GM23248 (cell line): Measurements from ENCODE around the gene RAD51B. TPM values are rescaled to one million over a fixed set of nuclear protein-coding genes. Genes with fewer than 3 reads are reported as not detected.

Experiments used
- DNase-seq: peaks from one replicate; pipeline ENCODE4 v3.0.0-alpha.2; 2015
- H2AFZ ChIP-seq: fragments of 200-600 bp; sonication (generic); 2 replicates; pipeline ENCODE4 v1.6.1; 2016; ENCODE audit warnings: antibody characterized with exemption
- H3F3A ChIP-seq: fragments of 200-600 bp; sonication (generic); 2 replicates; pipeline ENCODE4 v1.6.1; 2016; ENCODE audit warnings: mild to moderate bottlenecking, antibody characterized with exemption, mixed run types; ENCODE audit not compliant: insufficient read depth
- H3K27ac ChIP-seq: fragments of 200-600 bp; sonication (generic); 2 replicates; pipeline ENCODE4 v1.5.1; 2016; ENCODE audit warnings: mild to moderate bottlenecking
- H3K27me3 ChIP-seq: fragments of 200-600 bp; sonication (generic); replicated peaks from 2 replicates; pipeline ENCODE4 v1.6.1; 2016; ENCODE audit warnings: mild to moderate bottlenecking; ENCODE audit not compliant: insufficient read depth
- H3K36me3 ChIP-seq: fragments of 200-600 bp; sonication (generic); 2 replicates; pipeline ENCODE4 v1.6.1; 2016; ENCODE audit warnings: low read depth, mild to moderate bottlenecking
- H3K4me1 ChIP-seq: fragments of 200-600 bp; sonication (generic); 2 replicates; pipeline ENCODE4 v1.6.1; 2016; ENCODE audit warnings: mild to moderate bottlenecking; ENCODE audit not compliant: insufficient read depth
- H3K4me2 ChIP-seq: fragments of 200-600 bp; sonication (generic); one replicate; pipeline ENCODE4 v1.6.1; 2016; ENCODE audit warnings: mild to moderate bottlenecking; ENCODE audit not compliant: unreplicated experiment
- H3K4me3 ChIP-seq: fragments of 200-600 bp; sonication (generic); 2 replicates; pipeline ENCODE4 v1.5.1; 2016; ENCODE audit warnings: mild to moderate bottlenecking
- H3K79me2 ChIP-seq: fragments of 200-600 bp; sonication (generic); 2 replicates; pipeline ENCODE4 v1.6.1; 2016; ENCODE audit warnings: mild to moderate bottlenecking; ENCODE audit not compliant: insufficient read depth
- H3K9ac ChIP-seq: fragments of 200-600 bp; sonication (generic); 2 replicates; pipeline ENCODE4 v1.6.1; 2016; ENCODE audit warnings: mild to moderate bottlenecking
- H3K9me2 ChIP-seq: fragments of 200-600 bp; sonication (generic); 2 replicates; pipeline ENCODE4 v1.6.1; 2016; ENCODE audit warnings: mixed run types, mild to moderate bottlenecking, moderate library complexity; ENCODE audit not compliant: insufficient read depth
- H3K9me3 ChIP-seq: fragments of 200-600 bp; sonication (generic); one replicate; pipeline ENCODE4 v1.6.1; 2017; ENCODE audit warnings: low read depth
- H4K20me1 ChIP-seq: fragments of 200-600 bp; sonication (generic); 2 replicates; pipeline ENCODE4 v1.6.0; 2016; ENCODE audit not compliant: insufficient read depth
- EZH2 ChIP-seq: fragments of 200-600 bp; sonication (generic); IDR thresholded peaks from 2 replicates; pipeline ENCODE4 v1.6.1; 2018; ENCODE audit warnings: antibody characterized with exemption, mild to moderate bottlenecking; ENCODE audit not compliant: insufficient read depth, poor library complexity, severe bottlenecking
- EZH2phosphoT487 ChIP-seq: fragments of 200-600 bp; sonication (generic); IDR thresholded peaks from 2 replicates; pipeline ENCODE4 v1.6.1; 2018; ENCODE audit warnings: antibody characterized with exemption, moderate library complexity, mild to moderate bottlenecking, low read depth; ENCODE audit not compliant: insufficient read depth
- WGBS, 2 experiments: methylation state at CpG; one replicate each; pipeline ENCODE4 v1.1.6; 2015 to 2017; ENCODE audit warnings: low lambda C conversion rate in 2 of 2, low coverage in 1 of 2; ENCODE audit errors: missing lambda C conversion rate in 2 of 2; 5-methylcytosine and 5-hydroxymethylcytosine counted together
- in situ Hi-C: fragments of 300-500 bp; cut with MboI; formaldehyde crosslinking; loops from 2 replicates; pipeline ENCODE4 v1.15.0; 2020
- polyA plus RNA-seq: library from polyadenylated mRNA; unstranded; fragments of >200 nt; fragmentation: Nextera tagmentation; extraction: Ambion mirVana; gene quantifications from 2 replicates; pipeline ENCODE4 v1.2.1, GENCODE V29; 2016
- total RNA-seq: library from RNA; depleted of rRNA; stranded (reverse); fragments of >200 nt; shearing (Covaris generic); gene quantifications from 2 replicates; pipeline ENCODE4 v1.2.3, GENCODE V29; 2014

Gene RAD51B
- total and polyA plus RNA-seq, 2 experiments from 2014 or later: 4.0 to 8.8 TPM

DNA sequence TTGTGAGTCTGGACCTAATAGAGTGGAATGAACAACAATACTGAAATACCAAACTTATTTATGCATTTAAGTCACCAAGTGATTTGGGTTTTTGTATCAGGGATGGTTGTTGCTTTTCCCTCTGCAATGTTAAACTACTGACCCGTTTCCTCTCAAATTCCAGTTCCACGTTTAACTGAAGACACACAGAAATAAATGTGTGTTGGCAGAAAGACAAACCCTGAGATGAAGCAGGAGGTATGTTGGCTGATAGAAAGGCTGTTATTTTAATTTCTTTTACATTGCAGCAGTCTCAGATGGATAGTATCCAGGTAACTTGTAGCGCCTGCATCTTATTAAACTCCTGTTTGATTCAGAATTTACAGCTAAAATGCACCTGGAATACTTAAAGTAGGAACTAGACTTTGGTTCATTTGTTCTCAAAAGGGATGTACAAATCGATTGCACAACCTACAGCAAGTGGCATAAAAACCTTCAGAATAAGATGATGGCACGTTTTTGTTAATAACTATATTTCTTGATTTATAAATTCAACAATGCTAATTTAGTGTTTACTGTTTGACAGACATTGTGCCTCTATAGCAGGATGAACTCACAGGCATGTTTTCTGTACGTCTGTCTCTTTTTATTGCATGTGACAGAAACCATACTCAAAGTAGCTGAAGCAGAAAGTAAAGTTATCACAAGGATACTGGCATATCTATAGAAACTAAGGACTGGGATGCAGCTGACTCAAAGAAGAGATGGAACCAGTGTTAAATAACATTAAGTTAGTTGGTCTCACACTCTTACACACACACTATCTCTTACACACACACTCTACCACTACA lies 567.6 kb downstream of the RAD51B start:
- H3F3A ChIP-seq: peaks cover 5% of the 10 kb centered on the region; the same call in 1 of the 2 replicates
- H4K20me1 ChIP-seq: no peaks in the 10 kb centered on the region
- H3K79me2 ChIP-seq: no peaks in the 10 kb centered on the region
- H3K4me3 ChIP-seq: no peak overlapping the region
- WGBS, 2 experiments: 89 to 92% methylated on average over 6 of the region's 6 CpGs
- TF ChIP-seq EZH2phosphoT487: no peak
- no peak for TF ChIP-seq EZH2
- in situ Hi-C loops: no loop called here
- H3K36me3 ChIP-seq: no peaks in the 10 kb centered on the region
- H3K9ac ChIP-seq: no peak overlapping the region
- DNase-seq: no peak
- H3K4me1 ChIP-seq: peaks cover 25% of the 10 kb centered on the region
- H3K27me3 ChIP-seq: no peaks in the 10 kb centered on the region
- no peaks in the 10 kb centered on the region for H3K9me2 ChIP-seq
- H2AFZ ChIP-seq: no peak overlapping the region
- H3K9me3 ChIP-seq: no peaks in the 10 kb centered on the region
- H3K27ac ChIP-seq: no peak overlapping the region
- H3K4me2 ChIP-seq: no peak overlapping the region

- Histone ChIP-seq H3K4me1 (peaks cover 31% of the 10 kb centered on the region), H3K79me2 (no peaks in the 10 kb centered on the region), H3K36me3 (no peaks in the 10 kb centered on the region), H3K4me3 (no peak overlapping the region), H3K9me3 (no peaks in the 10 kb centered on the region), H2AFZ (no peak overlapping the region), H3K27me3 (no peaks in the 10 kb centered on the region), H4K20me1 (no peaks in the 10 kb centered on the region), H3K9me2 (no peaks in the 10 kb centered on the region), H3K9ac (no peak overlapping the region), H3K4me2 (no peak overlapping the region), H3K27ac (no peak overlapping the region), H3F3A (peaks cover 17% of the 10 kb centered on the region; the same call in 1 of the 2 replicates)
- in situ Hi-C loops: no loop called here
- DNase-seq: no peak
- 52 to 64% methylated on average over 3 of the region's 3 CpGs for WGBS, 2 experiments
- TF ChIP-seq EZH2: no peak
- no peak for TF ChIP-seq EZH2phosphoT487
Observed at GRCh38 chr14:68389943-68390342, 570.4 kb downstream of the RAD51B start.

GRCh38 chr14:68390741-68391140 lies 571.2 kb downstream of the RAD51B start:
- 64 to 70% methylated on average over 2 of the region's 2 CpGs for WGBS, 2 experiments
- Histone ChIP-seq H3F3A (peaks cover 23% of the 10 kb centered on the region), H3K4me1 (peaks cover 39% of the 10 kb centered on the region), H4K20me1 (no peaks in the 10 kb centered on the region), H3K4me3 (no peak overlapping the region), H3K9me2 (no peaks in the 10 kb centered on the region), H3K4me2 (no peak overlapping the region), H3K27me3 (no peaks in the 10 kb centered on the region), H3K79me2 (no peaks in the 10 kb centered on the region), H3K27ac (no peak overlapping the region), H3K36me3 (no peaks in the 10 kb centered on the region), H3K9me3 (no peaks in the 10 kb centered on the region), H2AFZ (no peak overlapping the region), H3K9ac (no peak overlapping the region)
- no peak for DNase-seq
- TF ChIP-seq EZH2: no peak
- no peak for TF ChIP-seq EZH2phosphoT487
- in situ Hi-C loops: no loop called here

DNA sequence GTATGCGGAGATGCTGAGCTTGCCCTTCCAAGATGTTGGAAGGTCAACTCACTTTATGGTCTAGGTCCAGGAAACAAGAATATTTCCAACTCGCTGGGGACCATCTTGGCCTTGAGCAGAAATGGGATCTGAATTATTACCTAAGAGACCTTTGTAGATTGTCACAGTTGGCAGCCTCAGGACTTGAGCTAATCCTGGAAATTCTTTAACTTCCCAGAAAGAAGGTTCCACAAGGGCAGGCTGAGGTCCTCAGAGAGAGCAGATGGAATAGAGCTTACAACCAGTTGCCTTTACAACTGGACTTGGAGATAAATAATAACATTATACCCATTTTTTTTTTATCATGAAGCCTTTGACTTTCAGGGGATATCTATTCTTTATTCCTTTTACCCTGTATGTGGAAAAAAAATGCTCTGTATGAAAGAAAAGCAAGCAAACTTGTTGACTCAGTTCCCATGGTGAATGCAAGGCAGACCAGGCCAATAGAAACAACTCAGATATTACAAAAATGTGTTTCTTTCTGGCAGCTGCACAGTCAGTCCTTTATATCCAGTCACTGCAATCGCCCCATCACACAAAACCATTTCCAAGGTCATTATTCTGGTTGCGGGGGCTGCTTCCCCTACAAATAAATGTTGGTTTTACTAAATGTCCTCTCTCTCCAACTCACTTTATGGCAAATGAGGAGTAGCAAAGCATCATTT lies 571.9 kb downstream of the RAD51B start:
- Histone ChIP-seq H3K9me2 (no peaks in the 10 kb centered on the region), H3K27ac (peak overlapping the region; percentile 62), H3K9ac (peak overlapping the region; percentile 39), H3K4me3 (no peak overlapping the region), H3K4me2 (peak overlapping the region; percentile 52), H4K20me1 (no peaks in the 10 kb centered on the region), H3F3A (peaks cover 31% of the 10 kb centered on the region), H3K27me3 (no peaks in the 10 kb centered on the region), H3K36me3 (no peaks in the 10 kb centered on the region), H3K9me3 (no peaks in the 10 kb centered on the region), H3K79me2 (no peaks in the 10 kb centered on the region), H2AFZ (no peak overlapping the region), H3K4me1 (peaks cover 46% of the 10 kb centered on the region)
- TF ChIP-seq EZH2phosphoT487: no peak
- TF ChIP-seq EZH2: no peak
- in situ Hi-C loops: no loop called here
- WGBS, 2 experiments: 56 to 58% methylated on average over 4 of the region's 4 CpGs
- DNase-seq: peak; percentile 83
